ENCODE measurements around the gene DHX8.

DNA sequence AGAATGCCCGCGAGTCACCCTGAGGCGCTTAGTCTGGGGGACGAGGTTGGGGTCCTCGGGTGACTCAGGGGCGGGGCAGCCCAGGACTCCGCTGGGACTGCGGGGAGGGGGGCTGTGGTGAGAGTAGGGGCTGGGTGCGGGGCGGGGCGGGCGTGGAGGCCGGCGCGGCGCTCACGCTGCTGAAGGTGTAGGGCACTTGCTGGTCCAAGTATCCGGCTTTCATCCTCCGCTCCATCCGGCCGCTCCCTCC lies 61.5 kb downstream of the DHX8 start:
- TF ChIP-seq, protein P1, sequence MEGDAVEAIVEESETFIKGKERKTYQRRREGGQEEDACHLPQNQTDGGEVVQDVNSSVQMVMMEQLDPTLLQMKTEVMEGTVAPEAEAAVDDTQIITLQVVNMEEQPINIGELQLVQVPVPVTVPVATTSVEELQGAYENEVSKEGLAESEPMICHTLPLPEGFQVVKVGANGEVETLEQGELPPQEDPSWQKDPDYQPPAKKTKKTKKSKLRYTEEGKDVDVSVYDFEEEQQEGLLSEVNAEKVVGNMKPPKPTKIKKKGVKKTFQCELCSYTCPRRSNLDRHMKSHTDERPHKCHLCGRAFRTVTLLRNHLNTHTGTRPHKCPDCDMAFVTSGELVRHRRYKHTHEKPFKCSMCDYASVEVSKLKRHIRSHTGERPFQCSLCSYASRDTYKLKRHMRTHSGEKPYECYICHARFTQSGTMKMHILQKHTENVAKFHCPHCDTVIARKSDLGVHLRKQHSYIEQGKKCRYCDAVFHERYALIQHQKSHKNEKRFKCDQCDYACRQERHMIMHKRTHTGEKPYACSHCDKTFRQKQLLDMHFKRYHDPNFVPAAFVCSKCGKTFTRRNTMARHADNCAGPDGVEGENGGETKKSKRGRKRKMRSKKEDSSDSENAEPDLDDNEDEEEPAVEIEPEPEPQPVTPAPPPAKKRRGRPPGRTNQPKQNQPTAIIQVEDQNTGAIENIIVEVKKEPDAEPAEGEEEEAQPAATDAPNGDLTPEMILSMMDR (IDR thresholded peaks at IDR 0.05) = no peak
- no peak for TF ChIP-seq POLR2A (IDR thresholded peaks at IDR 0.05)
